Thyroid gland (tissue), 4 donors: Measurements from ENCODE around the gene KIAA0040. TPM values are rescaled to one million over a fixed set of nuclear protein-coding genes. Genes with fewer than 3 reads are reported as not detected.
"Not testable (repeated sequence)": the region's sequence is repeated elsewhere in the genome, so short reads cannot be mapped to it uniquely, and the experiment has no call there.

Experiments used
- DNase-seq, 2 donors: peaks; one replicate each; pipeline ENCODE4 v3.0.0-alpha.2; 2019
- H3K27ac ChIP-seq, 3 donors: fragments of 200-600 bp; sonication (generic); 1 replicate in 2 of 3; 2 replicates in 1 of 3; pipeline ENCODE4 v1.5.1; 2016 to 2019; ENCODE audit warnings: mild to moderate bottlenecking in 1 of 3, moderate library complexity in 1 of 3
- H3K27me3 ChIP-seq: fragments of 200-600 bp; sonication (generic); one replicate; pipeline ENCODE4 v1.5.1; 2019
- H3K36me3 ChIP-seq, 2 donors: fragments of 200-600 bp; sonication (generic); one replicate each; pipeline ENCODE4 v1.5.1; 2016 to 2019
- H3K4me1 ChIP-seq, 2 donors: fragments of 200-600 bp; sonication (generic); one replicate each; pipeline ENCODE4 v1.5.1; 2017 to 2019
- H3K4me3 ChIP-seq, 3 donors: fragments of 200-600 bp; sonication (generic); replicated peaks in 1 of 3; 1 replicate in 2 of 3; 2 replicates in 1 of 3; pipeline ENCODE4 v1.5.1; 2016; ENCODE audit warnings: mild to moderate bottlenecking in 1 of 3
- H3K9me3 ChIP-seq: fragments of 200-600 bp; sonication (generic); one replicate; pipeline ENCODE4 v1.5.1; 2017
- CTCF ChIP-seq, 6 experiments: fragments of 200-600 bp in 3 of 6; fragments of 450-650 bp in 3 of 6; sonication (generic) in 3 of 6; IDR thresholded peaks; one replicate each; pipeline ENCODE4 v1.5.1; 2016 to 2019; ENCODE audit warnings: antibody characterized with exemption in 6 of 6, mild to moderate bottlenecking in 2 of 6, inconsistent platforms in 1 of 6, moderate library complexity in 1 of 6
- POLR2A ChIP-seq, 2 donors: fragments of 450-650 bp; IDR thresholded peaks; one replicate each; pipeline ENCODE4 v1.6.1; 2017; ENCODE audit warnings: antibody characterized with exemption in 2 of 2, mild to moderate bottlenecking in 2 of 2, moderate library complexity in 1 of 2
- WGBS, 2 donors: methylation state at CpG; one replicate each; pipeline ENCODE4 v1.1.5; 2017; 5-methylcytosine and 5-hydroxymethylcytosine counted together
- intact Hi-C: fragments of 100-400 bp; cut with DNase I; formaldehyde crosslinking; loops from one replicate; pipeline ENCODE4 v1.15.1; 2023
- total RNA-seq, 4 donors: library from RNA; depleted of rRNA; stranded (reverse); fragments of >200 nt; gene quantifications; one replicate each; pipeline ENCODE4 v1.2.3, GENCODE V29; 2016

Gene KIAA0040
- total RNA-seq, 4 donors from 2014 or later = 15.5 to 28.4 (median 16.8) TPM

- no peaks in the 10 kb centered on the region for H3K9me3 ChIP-seq
- intact Hi-C loops = no loop called here
- H3K4me1 ChIP-seq = no peaks in the 10 kb centered on the region
- no peak for DNase-seq
- H3K4me3 ChIP-seq = no peak overlapping the region
- no peaks in the 10 kb centered on the region for H3K27me3 ChIP-seq
- no peaks in the 10 kb centered on the region for H3K36me3 ChIP-seq
- WGBS, 2 donors = 88 to 100% methylated on average over 1 of the region's 1 CpG
- TF ChIP-seq POLR2A (IDR thresholded peaks at IDR 0.05) = no peak
- TF ChIP-seq CTCF (IDR thresholded peaks at IDR 0.05) = no peak
- H3K27ac ChIP-seq = no peak overlapping the region
Measured at GRCh38 chr1:175116210-175116798, 76.3 kb downstream of the KIAA0040 start.

GRCh38 chr1:175114996-175115395 is 77.6 kb downstream of the KIAA0040 start:
- DNase-seq = no peak
- Histone ChIP-seq H3K4me3 (no peak overlapping the region), H3K36me3 (no peaks in the 10 kb centered on the region), H3K27me3 (no peaks in the 10 kb centered on the region), H3K9me3 (no peaks in the 10 kb centered on the region), H3K27ac (no peak overlapping the region), H3K4me1 (no peaks in the 10 kb centered on the region)
- intact Hi-C loops = no loop called here
- no peak for TF ChIP-seq POLR2A (IDR thresholded peaks at IDR 0.05)
- TF ChIP-seq CTCF (IDR thresholded peaks at IDR 0.05) = no peak
- 43% methylated on average over 1 to 2 of the region's 2 CpGs for WGBS, 2 donors

- DNase-seq, H3K4me1 ChIP-seq, intact Hi-C loops, H3K9me3 ChIP-seq, H3K27ac ChIP-seq, H3K27me3 ChIP-seq, H3K36me3 ChIP-seq, H3K4me3 ChIP-seq: not testable (repeated sequence)
- WGBS, 2 donors = 93 to 94% methylated on average over 13 to 20 of the region's 25 CpGs
Measured at GRCh38 chr1:175108331-175108820, 84.2 kb downstream of the KIAA0040 start.

Other genes starting within 250 kb of the KIAA0040 start
- gene CACYBP, start 192.8 kb downstream of the KIAA0040 start, total RNA-seq = 10 to 100 TPM; 38.4 to 84.8 (median 64.3) TPM
- gene MRPS14, start 169.4 kb downstream of the KIAA0040 start, total RNA-seq = 10 to 100 TPM; 30.6 to 43.8 (median 38.4) TPM
- gene TNN, start 124.9 kb downstream of the KIAA0040 start, total RNA-seq = 1 to 10 TPM in 1 of 4 donors, under 1 TPM in 3; 0.27 to 1.3 (median 0.44) TPM